GM21447 (cell line): Measurements from ENCODE around the gene FAM20A.

Source experiments
- ATAC-seq: cut with Tn5 transposase; IDR thresholded peaks from one replicate; pipeline ENCODE4 v1.9.1; 2021; ENCODE audit not compliant: unreplicated experiment

Gene FAM20A

DNA sequence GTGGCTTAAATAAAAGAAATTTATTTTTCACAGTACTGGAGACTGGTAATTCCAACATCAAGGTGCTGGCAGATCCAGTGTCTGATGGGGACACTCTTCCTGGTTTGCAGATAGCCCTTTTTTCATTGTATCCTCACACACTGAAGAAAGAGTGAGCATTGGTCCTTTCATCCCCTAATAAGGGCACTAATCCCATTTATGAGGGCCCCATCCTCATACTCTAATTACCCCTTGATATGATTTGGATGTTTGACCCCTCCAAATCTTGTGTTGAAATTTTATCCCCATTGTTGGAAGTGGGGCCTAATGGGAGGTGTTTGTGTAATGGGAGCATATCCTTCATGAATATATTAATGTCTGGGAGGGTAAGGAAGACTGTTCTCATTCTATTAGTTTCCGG lies 9.4 kb upstream of the FAM20A start:
- ATAC-seq: no peak

DNA sequence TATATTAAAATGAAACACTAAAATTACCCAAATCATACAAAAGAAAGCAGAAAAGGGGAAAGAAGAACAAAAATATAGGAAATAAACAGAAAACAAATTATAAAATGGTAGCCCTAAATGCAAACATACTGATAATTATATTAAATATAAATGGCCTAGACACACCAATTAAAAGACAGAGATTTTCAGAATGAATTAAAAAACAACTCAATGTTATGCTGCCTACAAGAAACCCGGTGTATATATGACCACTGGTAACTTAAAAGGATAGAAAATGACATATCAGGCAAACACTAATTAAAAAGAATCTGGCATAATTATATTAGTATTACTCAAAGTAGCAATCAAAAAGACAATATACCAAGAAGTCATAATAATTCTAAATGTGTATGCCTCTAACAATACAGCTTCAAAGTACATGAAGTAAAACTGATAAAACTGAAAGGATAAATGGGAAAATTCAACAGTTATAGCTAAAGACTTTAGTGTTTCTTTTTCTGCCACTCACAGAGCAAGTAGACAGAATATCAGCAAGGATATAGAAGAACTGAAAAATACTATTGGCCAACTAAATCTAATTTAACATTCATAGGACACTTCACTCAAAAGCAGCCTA lies 7.5 kb upstream of the FAM20A start:
- no peak for ATAC-seq

DNA sequence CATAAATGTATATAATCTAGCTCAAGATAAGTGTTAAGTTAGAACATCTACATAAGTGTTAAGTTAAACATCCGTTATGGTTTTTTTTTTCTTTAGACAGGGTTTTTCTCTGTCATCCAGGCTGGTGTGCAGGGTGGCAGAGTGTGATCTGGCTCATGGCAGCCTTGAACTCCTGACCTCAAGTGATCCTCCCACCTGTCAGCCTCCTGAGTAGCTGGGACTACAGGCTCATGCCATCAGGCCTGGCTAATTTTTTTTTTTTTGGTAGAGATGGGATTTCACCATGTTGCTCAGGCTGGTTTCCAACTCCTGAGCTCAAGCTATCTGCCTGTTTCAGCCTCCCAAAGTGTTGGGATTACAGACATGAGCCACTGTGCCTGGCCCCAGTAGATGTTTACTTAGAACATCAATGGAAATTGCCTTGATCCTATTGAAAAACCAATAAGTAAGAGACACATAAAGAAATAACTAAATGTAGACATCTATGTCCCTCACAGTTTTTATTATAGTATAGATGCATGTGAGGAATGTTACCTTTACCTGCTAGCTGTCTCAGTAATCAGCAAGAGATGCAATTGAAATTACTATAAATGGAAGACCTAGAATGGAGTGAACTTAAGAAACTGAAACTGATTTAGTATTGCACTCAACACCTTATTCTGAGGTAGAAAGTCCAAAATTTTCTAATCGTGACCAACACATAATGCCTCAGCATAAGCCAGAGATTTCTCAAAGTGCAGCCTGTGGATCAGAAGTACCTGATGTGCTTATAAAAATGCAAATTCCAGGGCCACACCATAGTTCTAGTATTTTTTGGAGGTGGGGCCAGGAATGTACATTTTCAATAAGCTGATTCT lies 5.5 kb upstream of the FAM20A start:
- no peak for ATAC-seq

DNA sequence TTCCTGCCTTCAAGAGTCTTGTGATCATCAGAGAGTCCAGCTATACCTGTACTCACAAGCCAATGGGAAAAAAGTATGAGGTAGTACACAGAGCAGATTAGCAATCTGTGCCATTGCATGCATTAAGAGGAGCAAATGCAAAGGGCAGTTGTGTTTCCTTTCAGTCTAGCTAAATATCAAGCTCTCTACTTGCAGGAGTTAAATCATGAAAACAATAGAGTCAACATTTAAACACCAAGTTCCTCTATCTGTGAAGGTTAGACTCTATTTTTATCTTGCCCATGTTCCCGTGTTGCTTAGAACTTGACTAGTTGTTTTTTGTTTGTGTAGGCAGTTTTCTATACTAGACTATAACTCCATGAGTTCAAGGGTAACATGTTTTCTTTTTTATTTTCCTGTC lies 4.7 kb upstream of the FAM20A start:
- no peak for ATAC-seq

DNA sequence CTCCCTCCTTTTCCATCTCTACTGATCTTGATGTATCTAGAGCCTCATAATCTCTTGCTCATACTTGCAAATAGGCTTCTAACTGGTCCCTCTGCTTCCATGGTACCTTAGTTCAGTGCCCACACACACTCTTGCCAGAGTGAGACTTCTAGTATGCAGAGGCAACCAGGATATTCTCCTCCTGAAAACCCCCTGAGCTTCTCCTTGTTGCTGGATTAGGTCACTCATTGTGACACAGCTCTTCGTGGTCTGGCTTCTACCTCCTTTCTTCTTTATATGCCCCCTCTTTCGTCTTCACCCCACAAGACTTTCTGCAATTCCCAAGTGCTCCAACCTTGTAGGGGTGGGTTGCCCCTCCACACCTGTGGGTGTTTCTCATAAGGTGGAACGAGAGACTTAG lies 2.5 kb upstream of the FAM20A start:
- ATAC-seq: no peak

DNA sequence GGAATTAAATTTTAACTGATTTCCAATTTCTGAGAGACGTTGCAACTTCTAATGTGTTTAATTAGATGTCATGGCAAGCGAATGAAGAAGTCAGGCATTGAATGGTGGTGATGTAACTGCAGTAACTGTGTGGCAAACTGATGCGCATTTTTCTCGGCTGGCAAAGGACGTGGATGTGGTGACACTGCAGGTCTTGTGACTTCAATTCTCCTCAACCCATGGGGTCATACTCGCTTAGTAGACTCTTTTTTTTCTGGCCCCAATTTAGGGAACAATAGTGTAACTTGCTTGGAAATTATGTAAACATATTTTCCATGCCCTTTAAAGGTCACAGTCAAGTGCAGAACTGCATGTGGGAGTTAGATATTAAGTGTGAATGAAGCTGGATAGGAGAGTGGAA lies 1.9 kb upstream of the FAM20A start:
- ATAC-seq: no peak

DNA sequence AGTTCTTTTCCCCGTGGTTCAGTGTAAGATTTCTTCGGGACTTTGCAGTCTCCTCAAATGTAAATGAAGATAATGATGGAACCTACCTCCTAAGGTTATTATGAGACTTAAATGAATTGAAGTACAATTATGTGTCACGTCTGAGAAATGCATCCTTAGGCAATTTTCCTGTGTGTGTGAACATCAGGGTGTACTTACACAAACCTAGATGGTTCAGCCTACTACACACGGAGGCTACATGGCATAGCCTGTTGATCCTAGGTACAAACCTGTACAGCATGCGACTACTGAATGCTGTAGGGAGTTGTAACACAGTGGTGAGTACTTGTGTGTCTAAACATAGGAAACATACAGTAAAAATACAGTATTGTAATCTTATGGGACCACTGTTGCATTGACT lies 1.1 kb upstream of the FAM20A start:
- ATAC-seq: no peak

DNA sequence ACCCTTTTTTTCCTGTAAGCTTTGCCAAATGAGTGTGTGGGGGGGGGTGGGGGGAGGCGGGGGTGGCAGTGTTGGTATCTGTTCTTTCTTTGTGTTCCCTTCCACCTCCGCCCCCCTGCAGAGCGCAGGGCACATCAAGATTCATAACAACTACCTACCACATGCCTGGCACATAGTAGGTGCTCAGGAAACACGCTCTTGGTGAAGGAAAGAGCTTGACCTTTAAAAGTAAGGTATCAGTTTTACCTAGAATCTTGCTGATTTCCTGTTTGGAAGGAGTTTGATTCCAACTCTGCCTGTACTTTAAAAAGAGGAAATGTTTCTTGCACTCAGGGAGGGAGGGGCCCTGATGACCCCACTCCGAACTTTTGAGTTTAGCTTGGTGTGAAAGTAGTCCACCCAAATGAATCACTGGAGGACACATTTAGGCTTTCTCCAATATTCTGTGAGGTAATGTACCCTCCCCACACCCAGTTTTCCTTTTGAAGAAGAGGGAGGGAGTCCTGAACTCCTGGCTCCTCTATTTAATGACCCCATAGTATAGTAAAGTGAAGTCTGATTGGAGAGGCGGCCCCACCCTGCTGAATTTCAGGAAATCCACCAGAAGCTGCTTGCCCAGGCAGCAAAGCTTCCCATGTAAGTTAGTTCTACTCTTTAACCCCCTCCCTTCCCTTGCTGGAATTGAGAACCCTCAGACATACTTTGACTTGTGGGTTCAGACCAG lies 560 bp upstream of the FAM20A start:
- ATAC-seq: no peak

DNA sequence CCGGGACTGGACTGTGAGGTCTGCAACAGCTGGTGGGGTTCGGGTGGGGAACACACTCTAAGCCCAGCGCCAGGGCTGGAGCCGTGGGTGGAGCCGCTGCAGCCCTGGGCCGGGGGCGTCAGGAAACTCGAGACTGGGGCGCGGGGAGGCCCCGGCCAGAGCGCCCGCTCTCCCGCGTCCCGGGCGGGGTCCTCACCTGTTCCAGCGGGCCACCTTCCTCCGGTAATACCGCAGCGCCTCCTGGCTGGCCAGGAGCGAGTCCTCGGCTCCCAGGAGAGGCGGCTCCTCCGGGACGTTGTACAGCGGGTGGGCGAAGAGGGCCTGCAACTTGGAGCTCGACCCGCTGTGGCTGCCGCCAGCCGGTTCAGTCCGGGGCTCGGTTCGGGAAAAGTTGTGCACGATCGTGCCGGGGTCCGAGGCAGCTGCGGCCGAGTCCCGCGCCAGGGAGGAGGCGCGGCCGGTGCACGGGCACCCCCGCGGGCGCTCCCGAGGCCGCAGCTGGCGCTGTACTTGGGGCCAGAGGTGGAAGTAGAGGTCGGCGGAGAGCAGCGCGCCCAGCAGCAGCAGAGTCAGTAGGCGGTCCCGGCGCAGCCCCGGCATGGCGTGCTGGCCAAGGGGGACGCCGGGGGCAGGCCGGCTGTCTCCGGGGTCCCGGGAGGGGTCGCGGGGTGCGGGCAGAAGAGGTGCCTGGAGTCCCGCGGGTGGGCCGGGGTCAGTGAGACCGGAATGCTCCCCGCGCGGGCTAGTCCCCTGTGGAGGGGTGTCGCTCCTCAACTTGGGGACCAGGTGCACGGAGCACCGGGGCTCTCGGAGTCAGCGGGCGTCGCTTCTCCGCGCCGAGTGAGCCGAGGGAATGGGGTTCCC lies 868 bp downstream of the FAM20A start:
- no peak for ATAC-seq

DNA sequence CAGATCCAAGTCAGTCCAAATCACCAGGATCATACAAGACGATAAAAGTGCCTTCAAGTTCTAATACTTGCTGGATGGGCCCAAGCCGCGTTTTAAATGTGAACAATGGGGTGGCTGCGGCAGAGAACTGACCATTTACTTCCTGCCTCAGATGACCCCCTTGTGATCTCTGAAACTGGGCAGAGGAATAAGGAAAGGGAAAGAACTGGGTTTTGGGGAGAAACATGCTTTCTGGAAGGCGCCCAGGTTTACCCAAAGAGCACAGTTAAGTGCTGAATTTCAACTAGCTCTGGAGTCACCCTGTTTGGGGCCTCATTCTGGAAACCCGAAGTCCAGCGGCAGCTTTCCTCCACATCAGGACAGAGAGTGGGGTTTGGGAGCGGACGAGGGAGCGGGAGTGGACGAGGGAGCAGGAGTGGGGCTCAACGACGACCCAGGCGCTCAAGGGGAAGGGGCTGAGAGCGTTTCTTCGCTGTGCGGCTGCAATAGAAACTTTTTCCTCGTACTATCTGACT lies 1.6 kb downstream of the FAM20A start:
- no peak for ATAC-seq

DNA sequence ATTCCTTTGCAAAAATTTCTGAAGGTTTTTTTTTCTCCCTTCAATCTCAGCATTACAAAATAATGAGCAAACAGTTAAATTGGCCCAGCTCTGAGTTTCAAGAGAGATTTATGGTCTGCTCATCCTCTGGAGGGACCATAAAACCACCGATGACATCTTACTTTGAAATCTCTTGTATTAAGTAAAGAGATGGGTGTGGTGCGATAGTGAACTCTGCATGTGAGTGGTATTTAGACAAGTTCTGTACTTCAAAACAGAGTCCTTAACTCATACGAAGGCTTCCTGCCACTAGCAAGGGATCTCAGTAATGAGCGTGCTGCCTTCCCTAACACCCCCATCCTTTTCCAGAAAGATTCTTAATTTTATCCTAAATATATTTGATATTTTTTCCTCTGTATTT lies 2.1 kb downstream of the FAM20A start:
- no peak for ATAC-seq

DNA sequence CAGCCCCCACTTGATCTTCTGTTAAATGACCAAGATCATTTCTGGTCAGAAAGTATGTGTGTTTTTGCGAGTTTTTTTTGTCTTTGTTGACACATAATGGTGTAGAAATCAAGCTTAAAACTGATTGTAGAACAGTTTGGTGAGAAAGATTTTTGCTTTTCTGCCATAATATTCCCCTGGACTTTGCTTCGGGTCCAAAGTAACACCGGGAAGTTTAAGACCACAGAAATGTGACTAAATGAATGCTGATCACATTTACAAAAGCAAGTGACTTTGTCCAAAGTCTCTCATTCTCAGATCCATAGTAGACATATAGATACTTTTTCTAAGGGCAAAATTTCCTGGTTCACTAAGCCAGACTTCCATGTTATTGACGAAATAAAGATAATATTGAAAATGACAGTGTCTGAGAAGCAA lies 2.6 kb downstream of the FAM20A start:
- ATAC-seq: no peak

DNA sequence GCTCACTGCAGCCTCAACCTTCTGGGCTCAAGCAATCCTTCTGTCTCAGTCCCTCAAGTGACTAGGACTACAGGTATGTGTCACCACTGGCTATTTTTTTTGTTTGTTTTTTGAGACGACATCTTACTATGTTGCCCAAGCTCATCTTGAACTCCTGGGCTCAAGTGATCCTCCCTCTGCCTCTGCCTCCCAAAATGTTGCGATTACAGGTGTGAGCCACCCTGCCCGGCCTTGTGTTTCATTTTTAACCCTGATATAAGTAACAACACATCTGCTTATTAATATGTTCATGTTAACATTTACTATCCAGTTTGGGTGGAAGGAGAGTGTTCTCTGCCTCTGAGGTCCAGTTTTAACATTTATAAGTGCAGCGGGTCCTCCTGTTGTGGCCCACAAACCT lies 3.1 kb downstream of the FAM20A start:
- ATAC-seq: no peak

DNA sequence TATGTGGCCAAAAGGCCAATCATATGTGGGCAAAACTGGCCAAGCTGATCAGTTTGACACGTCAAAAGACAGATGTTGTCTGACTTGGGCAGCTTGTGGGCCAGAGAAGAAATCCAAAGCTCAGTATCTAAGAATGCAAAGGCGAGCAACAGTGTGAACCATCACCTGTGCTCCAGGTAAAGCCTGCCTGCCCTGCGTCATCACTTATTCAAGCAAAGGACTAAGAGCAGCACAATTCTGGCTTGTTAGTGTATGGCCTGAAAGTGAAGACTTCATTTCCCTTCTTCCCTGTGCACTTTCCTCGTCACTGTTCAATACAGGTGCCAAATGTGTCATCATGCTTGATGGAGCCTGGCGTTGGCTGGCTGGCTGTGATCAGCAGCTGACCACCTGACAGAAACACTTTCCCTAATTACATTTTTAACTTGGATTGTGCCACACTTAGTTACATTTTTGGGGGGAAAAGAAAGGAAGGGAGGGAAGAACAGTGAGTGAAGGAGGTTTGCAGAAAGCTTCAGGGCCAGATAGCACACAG lies 4.7 kb downstream of the FAM20A start:
- ATAC-seq: no peak

DNA sequence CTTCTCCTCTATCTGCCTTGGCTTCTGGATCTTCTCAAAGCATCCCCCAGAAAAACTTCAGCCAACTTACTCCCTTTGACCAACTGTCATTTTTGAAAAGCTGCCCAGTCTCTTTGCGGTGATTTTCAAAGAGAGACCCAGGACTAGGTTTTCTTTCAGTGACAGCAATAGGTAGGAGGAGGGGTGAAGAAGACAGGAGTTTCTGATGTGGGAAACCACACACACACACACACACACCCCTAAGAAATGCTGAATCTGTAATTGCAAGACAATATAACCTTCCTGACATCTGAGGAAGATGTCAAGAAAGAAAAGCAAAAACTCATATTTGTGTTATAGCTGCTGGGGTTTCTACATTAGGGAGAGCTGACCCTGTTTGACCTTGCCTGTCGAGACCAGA lies 5.2 kb downstream of the FAM20A start:
- ATAC-seq: no peak

DNA sequence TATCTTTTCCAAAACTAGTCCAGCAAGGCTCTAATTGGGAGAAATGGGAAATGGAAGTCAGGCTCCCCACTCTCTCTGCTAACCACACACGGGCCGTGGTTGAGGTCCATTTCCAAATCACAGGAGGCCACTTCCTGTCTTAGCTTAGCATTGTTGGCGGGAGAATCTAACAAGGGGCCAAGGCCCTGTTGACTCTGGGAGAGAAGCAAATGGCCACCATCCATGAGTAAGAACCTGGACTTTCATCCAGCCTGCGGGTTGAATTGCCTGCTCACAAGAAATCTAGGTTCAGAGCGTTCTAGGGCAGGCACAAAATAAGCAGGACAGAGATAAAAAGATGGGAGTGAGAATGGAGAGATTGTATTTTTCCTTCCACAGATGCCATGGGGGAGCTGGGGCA lies 5.7 kb downstream of the FAM20A start:
- ATAC-seq: no peak

DNA sequence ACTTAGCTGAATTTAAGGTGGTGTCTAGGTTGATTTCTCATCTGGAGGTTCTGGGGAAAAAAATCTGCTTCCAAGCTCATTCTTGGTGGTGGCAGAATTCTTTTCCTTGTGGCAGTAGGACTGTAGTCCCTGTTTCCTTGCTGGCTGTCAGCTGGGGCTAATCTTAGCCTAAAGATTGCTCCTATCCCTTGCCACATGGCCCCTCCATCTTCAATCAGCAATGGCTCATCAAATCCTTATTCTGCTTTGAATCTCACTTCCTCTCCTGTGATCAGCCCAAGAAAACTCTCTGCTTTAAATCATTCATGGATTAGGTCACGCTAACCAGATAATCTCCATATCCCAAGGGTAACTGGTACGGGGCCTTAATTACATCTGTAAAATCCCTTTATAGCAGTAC lies 6.6 kb downstream of the FAM20A start:
- no peak for ATAC-seq

DNA sequence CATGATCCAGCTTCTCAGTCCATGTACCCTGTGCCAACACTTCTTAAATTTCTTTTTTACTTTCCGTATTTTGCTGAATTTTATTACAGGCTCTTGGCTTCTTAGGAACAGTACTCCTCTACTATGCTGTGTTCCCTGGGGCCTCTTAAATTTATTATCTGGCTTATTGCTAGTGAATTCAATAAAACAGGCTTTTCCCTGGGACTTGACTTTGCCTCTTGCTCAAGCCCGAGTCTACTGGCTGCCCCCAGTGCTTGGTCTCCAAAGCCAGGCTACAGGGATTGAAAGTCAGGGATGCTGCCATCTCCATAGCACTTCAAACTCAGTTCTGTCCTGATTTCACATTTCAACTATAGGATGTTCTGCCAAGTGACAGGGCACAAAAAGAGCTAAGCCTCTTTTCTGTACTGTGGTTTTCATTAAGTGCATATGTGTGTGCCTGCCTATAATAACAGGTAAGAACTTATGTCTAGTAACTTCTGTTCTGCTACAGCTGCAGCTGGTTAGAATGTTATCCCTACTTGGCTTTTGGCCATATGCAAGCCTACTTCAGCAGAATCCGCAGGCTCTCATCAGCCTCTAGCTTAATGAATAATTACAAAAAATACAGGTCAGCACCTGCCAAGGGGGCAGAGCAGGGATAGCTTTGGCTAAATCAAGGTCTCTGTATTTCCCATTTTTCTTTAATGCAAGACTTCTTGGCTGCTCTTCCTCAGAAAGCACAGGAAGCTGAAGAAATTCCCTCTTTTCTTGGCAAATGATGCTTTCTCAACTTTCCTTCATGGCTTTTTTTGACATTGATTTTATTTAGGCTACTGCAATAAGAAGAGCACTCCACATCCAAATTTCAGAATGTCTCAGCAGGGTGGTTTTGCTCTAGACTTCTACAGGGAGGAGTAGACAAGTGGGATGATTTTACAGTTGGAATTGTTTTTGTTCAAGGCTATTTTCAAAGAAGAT lies 8.2 kb downstream of the FAM20A start:
- ATAC-seq: no peak

DNA sequence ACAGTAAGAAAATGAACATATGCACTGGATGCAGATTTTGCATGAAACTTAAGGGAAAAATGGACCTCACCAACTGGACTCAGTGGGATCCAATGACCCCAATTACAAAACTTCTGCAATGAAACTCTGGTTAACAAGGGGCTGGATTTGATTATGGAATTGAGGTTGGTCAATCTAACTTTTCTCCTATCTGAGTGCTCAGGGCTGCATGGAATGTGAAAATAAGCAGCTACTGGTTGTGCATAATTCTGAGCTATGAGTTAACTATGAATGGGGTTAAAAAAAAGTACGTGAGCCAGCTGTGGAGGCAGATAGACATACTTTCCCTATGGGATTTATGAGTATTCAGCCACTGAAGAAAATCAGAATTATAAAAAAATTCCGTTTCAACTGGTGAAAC lies 9.2 kb downstream of the FAM20A start:
- no peak for ATAC-seq

DNA sequence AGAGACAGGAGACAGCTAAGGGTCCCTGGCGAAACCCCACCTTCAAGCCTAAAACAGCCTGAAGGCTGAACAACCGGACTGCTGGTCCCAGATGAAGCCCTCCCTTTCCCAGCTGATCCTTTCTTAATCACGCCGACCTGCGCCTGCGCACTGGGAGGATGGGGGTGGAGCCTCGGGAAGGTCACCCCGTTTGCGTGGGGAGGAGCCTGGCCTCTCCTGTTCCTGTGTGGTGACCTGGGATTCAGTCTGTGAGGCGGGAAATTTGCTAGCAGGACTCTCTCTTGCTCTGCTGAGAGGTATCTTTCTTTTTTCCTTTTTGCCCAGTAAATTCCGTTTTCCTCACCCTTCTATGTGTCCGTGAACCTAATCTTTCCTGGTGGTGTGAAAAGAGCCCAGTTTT lies 9.6 kb downstream of the FAM20A start:
- no peak for ATAC-seq
